GM21529 (cell line): Measurements from ENCODE around the gene CDYL.
"Not testable (repeated sequence)": the region's sequence is repeated elsewhere in the genome, so short reads cannot be mapped to it uniquely, and the experiment has no call there.

Source experiments
- ATAC-seq: cut with Tn5 transposase; IDR thresholded peaks from one replicate; pipeline ENCODE4 v1.9.1; 2021; ENCODE audit not compliant: unreplicated experiment

CDYL gene

DNA sequence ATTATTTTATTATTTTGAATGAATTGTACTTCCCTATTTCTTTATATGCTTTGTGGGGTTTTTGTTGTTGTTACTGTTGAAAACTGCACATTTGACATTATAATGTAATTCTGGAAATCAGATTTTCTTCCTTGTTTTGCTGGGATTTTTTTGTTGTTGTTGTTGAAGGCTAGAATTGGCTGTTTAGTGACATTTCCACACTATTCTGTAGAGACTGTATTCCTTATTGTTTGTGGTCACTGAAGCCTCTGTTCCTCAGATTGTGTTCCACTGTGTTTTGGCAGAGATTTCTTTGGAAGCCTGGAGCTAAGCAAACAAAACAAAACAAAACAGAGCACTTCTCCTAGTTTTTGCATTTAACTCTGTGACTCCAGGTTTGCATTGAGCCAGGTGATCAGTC, 52.9 kb downstream of the CDYL start:
- no peak for ATAC-seq

DNA sequence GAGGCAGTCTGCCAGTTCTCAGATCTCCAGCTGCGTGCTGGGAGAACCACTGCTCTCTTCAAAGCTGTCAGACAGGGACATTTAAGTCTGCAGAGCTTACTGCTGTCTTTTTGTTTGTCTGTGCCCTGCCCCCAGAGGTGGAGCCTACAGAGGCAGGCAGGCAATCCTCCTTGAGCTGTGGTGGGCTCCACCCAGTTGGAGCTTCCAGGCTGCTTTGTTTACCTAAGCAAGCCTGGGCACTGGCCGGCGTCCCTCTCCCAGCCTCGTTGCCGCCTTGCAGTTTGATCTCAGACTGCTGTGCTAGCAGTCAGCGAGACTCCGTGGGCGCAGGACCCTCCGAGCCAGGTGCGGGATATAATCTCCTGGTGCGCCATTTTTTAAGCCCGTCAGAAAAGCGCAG, 59.3 kb downstream of the CDYL start:
- not testable (repeated sequence) for ATAC-seq

DNA sequence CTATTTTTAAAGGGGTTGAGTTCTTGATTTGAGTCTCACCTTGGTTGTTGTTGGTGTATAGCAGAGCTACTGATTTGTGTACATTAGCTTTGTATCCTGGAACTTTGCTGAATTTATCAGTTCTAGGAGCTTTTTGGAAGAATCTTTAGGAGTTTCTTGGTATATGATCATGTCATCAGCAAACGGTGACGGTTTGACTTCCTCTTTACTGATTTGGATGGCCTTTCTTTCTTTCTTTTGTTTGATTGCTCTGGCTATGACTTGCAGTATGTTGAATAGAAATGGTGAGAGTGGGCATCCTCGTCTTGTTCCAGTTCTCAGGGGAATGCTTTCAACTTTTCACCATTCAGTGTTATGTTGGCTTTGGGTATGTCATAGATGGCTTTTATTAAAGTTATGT, 64.0 kb downstream of the CDYL start:
- no peak for ATAC-seq

DNA sequence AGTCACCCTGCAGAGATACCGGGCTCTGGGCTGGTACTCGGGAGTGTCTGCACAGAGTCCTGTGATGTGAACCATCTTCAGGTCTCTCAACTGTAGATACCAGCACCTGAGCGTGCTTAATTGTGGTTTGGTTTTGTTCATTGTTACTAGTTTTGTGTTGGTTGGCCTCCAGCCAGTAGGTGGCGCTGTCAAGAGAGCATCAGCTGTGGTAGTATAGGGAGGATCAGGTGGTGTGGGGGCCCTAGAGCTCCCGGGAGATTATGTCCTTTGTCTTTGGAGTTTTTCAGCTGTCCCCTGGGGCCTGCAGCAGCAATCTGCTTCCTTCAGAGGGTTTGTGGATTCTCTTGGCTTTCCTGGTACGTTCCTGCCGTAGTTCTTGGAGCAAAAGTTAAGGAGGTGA, 67.9 kb downstream of the CDYL start:
- ATAC-seq: no peak

DNA sequence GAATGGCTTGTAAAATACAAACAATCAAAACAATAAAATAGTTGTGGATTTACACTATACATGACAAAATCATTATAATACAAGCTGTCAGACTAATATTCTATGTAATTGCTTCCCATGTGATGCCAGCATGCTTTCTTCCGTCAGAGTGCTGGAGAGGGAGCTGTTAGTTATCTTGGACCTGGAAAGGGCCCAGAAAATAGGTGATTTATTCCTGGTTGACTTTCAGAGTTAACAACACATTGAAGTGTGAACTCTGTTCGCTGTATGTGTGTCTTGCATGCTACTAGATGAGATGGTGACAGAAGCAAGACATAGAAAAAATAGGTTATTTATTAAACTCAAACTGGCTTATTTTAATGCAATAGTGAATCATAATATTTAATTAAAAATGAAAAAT, 70.2 kb downstream of the CDYL start:
- ATAC-seq: no peak

DNA sequence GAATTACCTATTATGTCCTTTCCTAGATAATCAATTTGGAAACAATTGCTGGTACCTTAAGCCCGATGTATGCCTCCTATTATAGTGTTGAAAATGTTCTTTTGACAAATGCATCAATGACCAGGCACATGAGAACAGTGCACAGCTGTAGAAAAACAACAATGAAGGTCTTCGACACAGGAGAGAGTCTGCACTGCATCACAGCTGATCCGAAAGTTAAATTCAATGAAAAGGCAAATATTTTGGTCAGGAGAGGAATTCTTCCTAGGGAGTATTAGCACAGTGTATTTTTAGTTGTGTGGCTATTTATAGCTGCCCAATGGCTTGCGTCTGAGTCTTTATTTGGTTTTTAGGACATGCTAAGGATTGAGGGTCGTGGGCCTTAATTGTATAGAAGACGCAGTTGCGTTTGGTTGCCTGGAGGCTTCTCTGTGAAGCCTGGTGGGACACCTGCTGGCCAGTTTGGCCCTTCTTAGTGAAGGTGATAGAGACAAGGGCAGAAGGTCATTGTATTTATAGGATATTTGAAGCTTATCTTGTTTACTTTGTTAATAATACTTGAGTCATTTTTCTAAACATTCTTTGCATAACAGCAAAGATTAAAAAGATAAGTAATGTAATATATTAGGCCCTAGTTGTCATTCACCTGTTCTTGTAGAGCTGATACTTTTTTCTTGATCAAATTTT, 72.3 kb downstream of the CDYL start:
- no peak for ATAC-seq

DNA sequence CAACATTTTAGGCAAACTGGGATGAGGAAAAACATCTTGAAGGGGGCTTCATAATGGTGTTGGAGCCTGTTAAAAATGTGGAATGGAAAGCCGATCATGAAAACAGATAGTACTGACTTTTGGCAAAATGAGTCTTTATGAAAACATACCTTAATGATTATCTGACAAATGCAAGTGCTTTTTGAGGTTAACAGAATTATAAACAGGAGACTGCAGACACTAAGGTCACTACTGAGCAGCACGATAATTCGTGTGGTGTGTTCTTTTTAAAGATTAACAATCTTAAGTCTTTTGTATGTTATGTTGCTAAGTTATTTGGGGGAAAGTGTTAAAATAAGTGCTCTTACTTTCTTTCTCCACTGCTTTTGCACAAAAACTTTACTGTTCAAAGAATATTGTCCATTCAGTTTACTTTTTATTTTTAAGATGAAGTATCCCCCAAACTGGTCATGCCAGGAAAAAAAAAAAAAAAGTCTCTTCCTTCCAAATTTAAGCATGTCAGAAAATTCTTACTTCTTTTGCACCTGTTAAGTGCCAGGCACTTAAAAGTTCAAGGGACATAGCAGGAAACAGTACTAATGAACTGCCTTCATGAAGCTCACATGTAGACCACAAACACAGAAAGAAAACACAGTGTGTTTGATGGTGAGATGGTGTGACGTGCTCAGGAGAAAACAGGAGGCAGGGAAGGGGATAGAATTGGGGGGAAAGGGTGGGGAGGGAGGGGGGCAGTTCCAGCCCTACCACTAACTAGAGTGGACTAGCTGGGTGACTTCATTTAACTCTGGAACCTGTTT, 73.2 kb downstream of the CDYL start:
- ATAC-seq: no peak

DNA sequence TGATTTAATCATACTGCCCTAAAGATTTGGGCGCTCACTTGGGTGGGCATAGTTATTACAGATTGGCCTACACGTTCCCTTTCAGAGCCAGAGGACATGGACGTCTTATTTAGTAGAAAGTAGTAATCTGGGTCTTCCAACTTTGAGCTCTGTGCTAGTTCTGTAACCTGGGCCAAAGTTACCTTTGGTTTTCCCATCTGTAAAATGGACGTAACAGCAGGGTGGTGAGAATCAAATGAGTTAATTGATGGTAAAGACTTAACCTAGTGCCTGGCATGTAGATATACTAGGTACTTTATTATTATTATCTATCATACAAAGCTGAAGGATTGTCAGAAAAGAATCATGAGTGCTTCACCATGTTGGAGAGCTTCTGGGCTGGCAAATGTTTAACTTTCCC, 74.8 kb downstream of the CDYL start:
- ATAC-seq: no peak

DNA sequence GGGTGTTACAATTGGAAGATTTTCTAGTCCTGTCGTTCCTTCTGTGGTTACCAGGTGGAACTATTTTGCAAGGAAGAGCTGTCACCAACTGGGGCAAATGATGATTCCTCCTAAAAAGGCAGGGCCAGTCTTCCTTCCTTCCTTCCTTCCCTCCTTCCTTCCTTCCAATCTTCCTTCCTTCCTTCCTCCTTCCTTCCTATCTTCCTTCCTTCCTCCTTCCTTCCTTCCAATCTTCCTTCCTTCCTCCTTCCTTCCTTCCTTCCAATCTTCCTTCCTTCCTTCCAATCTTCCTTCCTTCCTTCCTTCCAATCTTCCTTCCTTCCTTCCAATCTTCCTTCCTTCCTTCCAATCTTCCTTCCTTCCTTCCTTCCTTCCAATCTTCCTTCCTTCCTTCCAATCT, 76.0 kb downstream of the CDYL start:
- not testable (repeated sequence) for ATAC-seq

DNA sequence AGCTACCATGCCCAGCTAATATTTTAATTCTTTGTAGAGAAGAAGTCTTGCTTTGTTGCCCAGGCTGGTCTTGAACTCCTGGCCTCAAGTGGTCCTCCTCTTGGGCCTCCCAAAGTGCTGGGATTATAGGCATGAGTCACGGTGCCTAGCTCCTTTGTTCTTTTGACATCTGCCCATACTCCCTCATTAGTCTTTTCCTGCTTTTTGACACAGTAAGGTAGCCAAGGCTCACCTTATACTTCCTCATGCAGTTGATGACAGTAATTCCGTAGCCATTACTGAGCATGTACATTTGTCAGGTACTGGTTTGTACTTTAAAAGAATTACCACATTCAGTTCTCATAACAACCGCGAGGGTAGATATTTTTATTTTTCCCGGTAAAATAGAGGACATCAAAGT, 76.7 kb downstream of the CDYL start:
- no peak for ATAC-seq

DNA sequence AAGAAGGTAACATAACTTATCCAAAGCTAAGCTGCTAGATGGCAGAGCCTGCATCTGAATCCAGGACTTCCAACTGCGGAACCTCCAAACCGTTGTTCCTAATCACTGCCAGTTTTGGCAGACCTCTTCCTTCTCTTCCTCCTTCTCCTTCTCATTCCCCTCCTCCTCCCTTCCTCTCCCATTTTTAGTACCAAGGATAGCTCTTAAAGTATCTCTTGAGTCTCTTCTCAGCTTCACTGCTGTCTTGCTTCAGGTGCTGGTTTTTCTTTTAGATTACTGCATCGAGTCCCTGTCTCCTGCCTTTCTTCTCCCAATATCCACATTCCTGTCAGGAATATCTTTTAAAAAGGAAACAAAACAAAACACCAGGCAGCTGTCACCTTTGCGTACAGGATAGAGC, 77.1 kb downstream of the CDYL start:
- ATAC-seq: no peak

DNA sequence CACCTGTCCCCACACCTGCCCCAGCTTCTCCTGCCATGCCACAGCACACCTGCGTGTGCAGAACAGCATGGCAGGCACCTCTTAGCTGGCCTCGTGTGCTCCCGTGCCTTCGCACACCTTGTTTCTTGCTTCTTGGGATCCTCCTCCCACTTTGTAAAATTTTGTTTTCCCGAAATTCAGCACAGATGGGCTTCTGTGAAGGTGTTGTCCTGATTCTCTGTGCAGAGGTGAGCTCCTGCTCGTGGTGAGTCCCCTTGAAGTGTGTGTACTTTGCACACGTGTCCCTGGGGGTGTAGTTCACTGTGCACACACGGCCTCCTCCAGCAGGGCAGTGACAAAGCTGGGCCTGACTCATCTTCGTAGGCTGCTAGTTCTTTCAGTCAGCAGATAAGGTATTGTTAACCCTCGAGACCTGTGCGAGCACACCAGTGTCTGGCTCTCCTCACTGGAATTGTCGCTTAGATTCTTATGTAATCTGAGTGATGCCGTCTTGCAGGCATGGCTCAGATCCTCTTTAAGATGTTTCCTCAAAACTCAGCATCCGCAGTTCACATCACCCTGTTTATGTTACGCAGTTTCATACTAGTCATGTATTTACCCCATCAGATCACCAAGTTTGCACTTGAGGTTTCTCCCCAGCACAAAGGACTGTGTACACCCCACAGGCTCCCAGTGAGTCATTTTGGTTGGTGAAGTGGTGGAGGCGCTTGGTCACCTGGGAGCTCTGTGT, 77.7 kb downstream of the CDYL start:
- ATAC-seq: no peak

DNA sequence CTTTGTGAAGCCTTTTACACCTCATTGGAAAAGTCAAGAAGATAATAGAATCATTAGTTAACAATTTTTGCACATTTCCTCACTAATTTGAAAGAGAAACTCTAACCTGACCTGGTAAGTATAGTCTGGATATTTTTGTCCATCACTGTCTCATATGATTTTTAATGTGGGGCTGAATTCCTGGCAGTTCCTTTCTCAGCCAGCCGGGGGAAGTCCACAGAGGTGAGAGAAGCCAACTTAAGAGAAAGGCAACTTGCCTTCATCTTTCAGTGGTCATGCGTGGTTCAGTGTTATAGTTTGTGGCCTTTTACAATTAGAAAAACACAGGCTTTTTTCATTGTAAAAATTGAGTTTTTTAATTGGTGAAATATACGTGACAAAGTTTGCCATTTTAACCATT, 80.6 kb downstream of the CDYL start:
- ATAC-seq: no peak

DNA sequence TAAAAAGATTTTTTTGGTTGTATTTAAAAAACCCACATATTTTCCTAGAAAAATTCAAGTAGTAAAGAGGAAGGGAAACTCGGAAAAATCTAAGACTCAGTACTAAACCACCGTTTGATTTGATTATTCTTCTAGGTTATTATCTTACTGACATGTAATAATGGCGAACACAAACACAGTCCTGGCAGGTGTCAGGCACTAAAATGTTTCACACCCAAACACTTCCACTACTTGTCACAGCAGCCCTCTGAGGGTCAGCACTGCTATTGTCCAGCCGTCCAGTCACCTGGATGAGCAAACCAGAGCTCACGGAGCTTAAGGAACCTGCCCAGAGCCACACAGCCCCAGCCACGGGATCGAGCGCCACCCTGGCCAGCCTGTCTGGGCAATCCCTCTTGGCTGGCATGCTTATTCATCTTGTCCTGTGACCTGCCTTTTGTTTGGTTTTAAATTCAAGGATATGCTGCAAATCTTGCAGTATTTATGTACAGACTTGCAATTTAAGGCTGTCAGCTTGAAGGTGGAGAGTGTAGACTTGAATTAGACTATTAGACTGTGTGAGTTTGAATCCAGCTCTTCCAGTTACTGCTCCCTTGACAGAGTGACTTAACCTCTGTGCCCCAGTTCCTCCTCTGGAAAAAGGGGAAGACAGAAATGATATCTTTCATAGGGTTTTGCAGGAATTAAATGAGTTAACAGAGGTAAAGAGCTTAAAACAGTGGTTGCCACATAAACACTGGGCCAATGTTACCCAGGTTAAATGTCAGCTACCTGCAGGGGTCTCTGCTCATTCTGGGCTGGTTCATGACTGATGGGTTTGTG, 82.2 kb downstream of the CDYL start:
- no peak for ATAC-seq

DNA sequence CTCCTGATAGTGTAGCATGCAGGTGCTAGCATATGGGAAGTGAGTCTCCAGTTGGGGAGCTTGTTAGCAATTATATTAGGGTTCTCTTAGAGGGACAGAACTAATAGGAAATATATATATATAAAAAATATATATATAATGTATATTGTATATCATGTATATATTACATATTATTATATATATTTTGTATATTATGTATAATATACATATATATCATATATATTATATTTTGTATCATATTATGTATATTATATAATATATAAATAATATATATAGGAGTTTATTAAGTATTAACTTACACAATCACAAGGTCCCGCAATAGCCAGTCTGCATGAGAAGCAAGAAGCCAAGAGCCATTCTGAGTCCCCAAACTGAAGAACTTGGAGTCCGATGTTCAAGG, 84.2 kb downstream of the CDYL start:
- no peak for ATAC-seq

DNA sequence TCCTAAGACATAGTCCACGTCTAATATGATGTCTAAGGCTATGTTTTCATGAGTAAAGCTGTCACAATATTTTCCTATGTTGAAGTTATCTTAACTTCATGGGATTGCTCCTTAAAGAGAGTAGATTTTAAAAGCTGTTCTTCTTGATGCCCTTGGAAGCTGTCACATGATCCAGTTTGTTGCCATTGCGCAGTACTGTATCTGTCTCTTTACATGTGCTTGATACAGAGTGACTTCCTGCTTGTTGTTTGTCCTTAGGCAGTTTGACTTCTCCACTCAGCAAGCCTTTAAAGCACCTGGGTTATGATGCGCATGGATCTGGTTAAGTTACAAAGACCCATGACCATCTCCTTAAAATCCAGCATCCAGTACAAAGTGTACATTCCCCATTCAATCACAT, 85.4 kb downstream of the CDYL start:
- ATAC-seq: no peak

DNA sequence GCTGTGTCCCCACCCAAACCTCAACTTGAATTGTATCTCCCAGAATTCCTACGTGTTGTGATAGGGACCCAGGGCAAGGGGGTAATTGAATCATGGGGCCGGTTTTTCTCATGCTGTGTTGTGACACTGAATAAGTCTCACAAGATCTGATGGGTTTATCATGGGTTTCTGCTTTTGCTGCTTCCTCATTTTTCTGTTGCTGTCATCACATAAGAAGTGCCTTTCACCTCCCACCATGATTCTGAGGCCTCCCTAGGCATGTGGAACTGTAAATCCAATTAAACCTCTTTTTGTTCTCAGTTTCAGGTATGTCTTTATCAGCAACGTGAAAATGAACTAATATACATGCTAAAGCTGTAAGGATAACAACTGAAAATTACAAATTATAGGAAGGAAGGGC, 88.3 kb downstream of the CDYL start:
- no peak for ATAC-seq

DNA sequence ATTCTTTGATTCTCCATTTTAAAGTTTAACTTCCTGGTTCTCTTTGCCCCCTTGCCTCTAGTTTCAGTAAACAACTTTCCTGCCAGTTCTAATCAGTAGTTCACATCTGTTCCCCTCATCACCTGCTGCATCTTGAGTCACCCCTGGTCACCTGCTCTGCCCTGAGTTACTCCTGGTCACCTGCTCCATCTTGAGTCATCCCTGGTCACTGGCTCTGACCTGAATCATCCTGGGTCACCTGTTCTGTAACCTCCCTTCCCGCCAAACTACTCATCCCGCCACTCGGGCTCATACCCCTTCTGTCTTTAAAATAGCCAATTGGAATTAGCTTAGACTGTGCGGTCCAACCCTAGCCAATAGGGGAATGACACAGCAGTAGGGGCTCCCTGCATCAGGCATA, 88.8 kb downstream of the CDYL start:
- not testable (repeated sequence) for ATAC-seq

DNA sequence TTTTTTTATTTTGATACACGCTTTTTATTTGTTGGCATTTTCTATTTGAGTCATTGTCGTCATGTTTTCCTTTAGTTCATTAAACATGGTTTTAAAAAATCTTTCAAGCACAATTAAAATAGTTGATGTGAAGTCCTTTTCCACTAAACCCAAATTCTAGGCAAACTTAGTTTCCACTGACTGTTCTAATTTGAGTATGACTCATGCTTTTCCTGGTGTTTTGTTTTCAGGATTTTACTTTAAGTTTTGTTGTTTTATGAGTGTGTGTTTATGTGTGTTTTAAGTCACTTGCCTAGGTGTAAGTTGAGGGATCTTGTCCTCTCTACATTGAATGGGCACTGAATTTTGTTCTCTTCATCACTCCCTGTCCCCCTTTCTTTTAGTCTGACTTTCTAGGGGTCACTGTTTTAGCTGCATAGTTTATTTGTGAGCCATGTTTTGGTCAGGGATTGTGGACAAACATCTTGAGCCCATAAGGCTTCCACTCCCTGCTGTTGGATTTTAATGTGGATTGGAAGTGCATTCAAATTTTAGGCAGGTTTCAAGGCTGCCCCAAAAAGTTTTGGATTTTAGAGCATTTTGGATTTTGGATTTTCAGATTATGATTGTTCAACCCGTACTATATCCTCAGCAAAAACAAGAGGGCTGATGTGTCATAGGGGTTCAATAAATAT, 94.8 kb downstream of the CDYL start:
- ATAC-seq: no peak

DNA sequence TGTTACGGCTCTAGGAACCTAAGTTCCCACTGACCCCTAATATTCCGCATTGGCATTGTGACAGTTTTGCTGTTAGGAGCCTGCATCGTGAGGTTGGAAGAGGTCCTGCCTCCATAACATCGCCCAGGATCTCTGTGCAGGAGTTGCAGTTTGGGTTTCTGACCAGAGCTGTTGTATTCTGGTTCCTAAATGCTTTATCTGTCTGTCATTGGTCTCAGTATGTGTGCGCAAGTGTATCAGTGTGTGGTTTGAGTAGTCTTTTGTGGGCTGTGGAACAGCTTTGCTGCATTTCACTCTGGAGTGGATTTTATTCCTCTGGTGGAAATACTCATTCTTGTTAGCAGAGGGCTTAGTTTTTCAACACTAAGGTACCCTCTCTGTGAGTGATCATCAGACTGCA, 95.6 kb downstream of the CDYL start:
- ATAC-seq: no peak

DNA sequence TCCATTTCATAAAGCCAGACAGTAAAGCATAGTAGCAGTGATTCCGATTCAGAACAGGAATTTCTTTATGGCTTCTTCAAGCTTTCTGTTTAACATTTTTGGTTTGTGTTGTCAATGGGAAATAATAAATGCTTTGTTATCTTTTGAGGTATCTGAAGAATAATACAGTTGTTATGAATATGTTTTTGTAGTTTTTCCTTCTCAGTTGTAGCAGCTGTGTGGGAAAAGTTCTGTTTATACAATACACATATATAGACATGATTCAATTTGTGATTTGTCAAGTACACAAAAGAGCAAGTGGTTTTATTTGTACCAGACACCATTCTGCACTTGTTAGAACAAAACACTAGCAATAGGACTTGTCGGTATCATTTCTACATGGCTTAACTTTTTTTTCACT, 96.6 kb downstream of the CDYL start:
- ATAC-seq: no peak
